22Rv1 (cell line): ENCODE measurements around the gene STAC.

ENCODE experiments used
- H3K27ac ChIP-seq: fragments of 450-650 bp; 2 replicates; pipeline ENCODE4 v1.5.1; 2017
- CTCF ChIP-seq: fragments of 450-650 bp; IDR thresholded peaks from 2 replicates; pipeline ENCODE4 v1.5.1; 2017; ENCODE audit warnings: mild to moderate bottlenecking
- ZFX ChIP-seq: fragments of 450-650 bp; IDR thresholded peaks from 2 replicates; pipeline ENCODE4 v1.6.1; 2017; ENCODE audit warnings: antibody characterized with exemption, borderline replicate concordance

Gene STAC

GRCh38 chr3:36477655-36478054, 97.4 kb downstream of the STAC start:
- no peak overlapping the region for H3K27ac ChIP-seq
- no peak for TF ChIP-seq CTCF
- no peak for TF ChIP-seq ZFX

GRCh38 chr3:36480911-36481648, 100.8 kb downstream of the STAC start:
- no peak overlapping the region for H3K27ac ChIP-seq
- TF ChIP-seq CTCF (no peak), ZFX (no peak)

- no peak overlapping the region for H3K27ac ChIP-seq
- TF ChIP-seq CTCF (no peak), ZFX (no peak)
Observed at GRCh38 chr3:36482256-36482655, 102.0 kb downstream of the STAC start.

GRCh38 chr3:36482880-36483279, 102.6 kb downstream of the STAC start:
- H3K27ac ChIP-seq, result no peak overlapping the region
- no peak for TF ChIP-seq ZFX
- no peak for TF ChIP-seq CTCF

- no peak for TF ChIP-seq CTCF
- no peak for TF ChIP-seq ZFX
Observed at GRCh38 chr3:36483709-36484108, 103.4 kb downstream of the STAC start.

GRCh38 chr3:36484386-36484785, 104.1 kb downstream of the STAC start:
- TF ChIP-seq CTCF (no peak), ZFX (no peak)
- no peak overlapping the region for H3K27ac ChIP-seq

More at GRCh38 chr3:36483709-36484108, 103.4 kb downstream of the STAC start:
- no peak overlapping the region for H3K27ac ChIP-seq

GRCh38 chr3:36486009-36486795, 105.9 kb downstream of the STAC start:
- TF ChIP-seq ZFX (no peak), CTCF (no peak)
- no peak overlapping the region for H3K27ac ChIP-seq
